ENCODE results near the gene POU5F1.
"Not testable (repeated sequence)": the region's sequence is repeated elsewhere in the genome, so short reads cannot be mapped to it uniquely, and the experiment has no call there.

- not testable (repeated sequence) for TF ChIP-seq SIN3A (IDR thresholded peaks at IDR 0.05; ENCODE audit: borderline replicate concordance, insufficient read depth, low read depth, low read length); CTCF (IDR thresholded peaks at IDR 0.05); REST (IDR thresholded peaks at IDR 0.05; ENCODE audit: insufficient read depth in 1 of 2, low read depth in 2 of 2, low read length in 1 of 2); POLR2AphosphoS5 (IDR thresholded peaks at IDR 0.05; ENCODE audit: low read depth, low read length); TCF7L2 (IDR thresholded peaks at IDR 0.05; ENCODE audit: low read depth, low read length)
These were observed 453 bp downstream of the POU5F1 start for GRCh38 chr6:31169858-31170599.

Data from Panc1 (cell line).